H4 (cell line): Measurements from ENCODE around the gene BAIAP2L2. TPM values are rescaled to one million over a fixed set of nuclear protein-coding genes. Genes with fewer than 3 reads are reported as not detected.
"Not testable (repeated sequence)": the region's sequence is repeated elsewhere in the genome, so short reads cannot be mapped to it uniquely, and the experiment has no call there.

Source experiments
- DNase-seq: peaks from one replicate; pipeline ENCODE4 v3.0.0-alpha.2; 2015; ENCODE audit warnings: low spot score
- total RNA-seq: library from RNA; depleted of rRNA; stranded (reverse); fragments of >200 nt; shearing (Covaris generic); gene quantifications from 2 replicates; pipeline ENCODE4 v1.2.3, GENCODE V29; 2014; rRNA removed

The BAIAP2L2 gene
- total RNA-seq, 1 experiment from 2014 or later: not detected

DNA sequence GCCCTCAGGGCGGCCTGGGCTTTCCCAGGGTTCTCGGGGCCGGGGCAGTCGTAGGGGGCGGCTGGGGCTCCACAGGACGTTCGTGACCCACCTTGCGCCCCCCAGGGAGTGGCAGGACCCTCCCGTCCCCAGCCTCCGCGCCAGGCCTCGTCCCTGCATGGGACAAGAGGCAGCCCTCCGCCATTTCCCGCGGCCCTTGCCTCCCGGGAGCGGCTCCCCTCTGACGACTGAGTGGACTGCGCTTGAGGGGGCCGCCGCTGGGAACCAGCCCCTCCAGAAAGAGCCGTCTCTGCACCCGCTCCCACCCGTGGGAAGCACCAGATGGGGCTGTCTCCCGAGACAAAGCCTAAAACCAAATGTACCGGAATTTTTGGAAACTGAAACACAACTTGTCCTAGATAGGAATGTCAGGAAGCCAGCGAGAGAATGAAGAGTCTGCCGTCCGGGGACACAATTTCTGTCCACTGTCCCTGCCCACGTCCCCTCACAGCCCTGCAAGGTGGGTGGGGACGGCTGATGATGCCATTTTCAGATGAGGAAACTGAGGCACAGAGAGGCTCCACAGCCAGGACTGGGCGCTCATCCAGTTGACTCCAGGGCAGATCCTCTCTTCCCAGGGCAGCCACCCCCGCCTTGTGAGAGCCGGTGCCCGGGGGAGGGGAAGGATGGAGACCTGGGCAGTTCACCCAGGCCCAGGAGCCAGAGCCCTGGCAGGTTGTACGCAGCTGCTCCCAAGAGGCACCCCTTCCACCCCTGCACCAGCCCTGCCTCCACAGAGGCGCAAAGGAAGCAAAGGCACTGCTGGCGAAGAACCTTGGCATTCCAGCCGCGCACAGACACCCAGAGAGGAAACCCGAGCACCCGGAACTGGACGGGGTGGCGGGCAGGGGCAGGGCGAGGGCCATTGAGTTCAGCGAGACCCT, 71.3 kb downstream of the BAIAP2L2 start:
- no peak for DNase-seq

DNA sequence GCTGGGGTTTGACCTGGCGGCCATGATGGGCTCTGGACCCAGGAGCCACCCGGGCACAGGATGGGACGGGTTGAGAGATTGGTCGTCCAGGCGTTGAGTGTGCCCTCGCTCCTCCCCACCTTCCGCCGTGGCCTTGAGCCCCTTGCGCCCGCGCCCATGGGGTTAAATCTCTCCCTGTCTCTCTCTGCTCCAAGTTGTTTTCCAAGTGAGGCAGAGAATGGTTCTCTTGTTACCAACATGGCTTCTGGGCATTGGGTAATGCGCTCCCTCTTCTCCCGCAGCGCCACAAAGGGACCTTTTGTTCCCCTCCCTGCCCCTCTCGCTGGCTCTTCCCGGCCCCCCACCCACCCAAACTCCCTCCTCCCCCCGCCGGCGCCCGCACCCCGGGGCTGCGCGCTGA, 72.1 kb downstream of the BAIAP2L2 start:
- no peak for DNase-seq

DNA sequence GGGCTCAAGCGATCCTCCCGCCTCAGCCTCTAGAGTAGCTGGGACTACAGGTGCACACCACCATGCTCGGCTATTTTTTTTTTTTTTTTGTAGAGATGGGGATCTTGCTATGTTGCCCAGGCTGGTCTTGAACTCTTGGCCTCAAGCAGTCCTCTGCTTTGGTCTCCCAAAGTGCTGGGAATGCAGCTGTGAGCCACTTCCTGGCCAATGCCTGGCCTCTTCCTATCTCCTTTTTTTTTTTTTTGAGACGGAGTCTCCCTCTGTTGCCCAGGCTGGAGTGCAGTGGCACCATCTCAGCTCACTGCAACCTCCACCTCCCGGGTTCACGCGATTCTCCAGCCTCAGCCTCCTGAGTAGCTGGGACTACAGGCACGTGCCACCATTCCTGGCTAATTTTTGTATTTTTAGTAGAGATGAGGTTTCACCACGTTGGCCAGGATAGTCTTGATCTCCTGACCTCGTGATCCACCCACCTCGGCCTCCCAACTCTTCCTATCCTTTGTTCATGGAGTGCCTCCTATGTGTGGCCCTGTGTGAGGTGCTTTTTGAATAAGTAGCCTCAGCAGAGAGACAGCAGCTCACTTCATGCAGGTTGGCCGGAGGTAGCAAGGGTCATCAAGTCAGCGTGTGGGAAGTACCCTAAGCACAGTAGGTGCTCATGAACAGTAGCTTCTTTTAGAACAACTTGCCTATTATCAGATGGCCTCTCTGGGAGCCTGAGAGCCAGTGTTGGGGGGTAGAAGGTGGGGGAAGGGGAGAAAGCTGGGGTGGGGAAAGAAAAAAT, 72.9 kb downstream of the BAIAP2L2 start:
- DNase-seq: not testable (repeated sequence)

DNA sequence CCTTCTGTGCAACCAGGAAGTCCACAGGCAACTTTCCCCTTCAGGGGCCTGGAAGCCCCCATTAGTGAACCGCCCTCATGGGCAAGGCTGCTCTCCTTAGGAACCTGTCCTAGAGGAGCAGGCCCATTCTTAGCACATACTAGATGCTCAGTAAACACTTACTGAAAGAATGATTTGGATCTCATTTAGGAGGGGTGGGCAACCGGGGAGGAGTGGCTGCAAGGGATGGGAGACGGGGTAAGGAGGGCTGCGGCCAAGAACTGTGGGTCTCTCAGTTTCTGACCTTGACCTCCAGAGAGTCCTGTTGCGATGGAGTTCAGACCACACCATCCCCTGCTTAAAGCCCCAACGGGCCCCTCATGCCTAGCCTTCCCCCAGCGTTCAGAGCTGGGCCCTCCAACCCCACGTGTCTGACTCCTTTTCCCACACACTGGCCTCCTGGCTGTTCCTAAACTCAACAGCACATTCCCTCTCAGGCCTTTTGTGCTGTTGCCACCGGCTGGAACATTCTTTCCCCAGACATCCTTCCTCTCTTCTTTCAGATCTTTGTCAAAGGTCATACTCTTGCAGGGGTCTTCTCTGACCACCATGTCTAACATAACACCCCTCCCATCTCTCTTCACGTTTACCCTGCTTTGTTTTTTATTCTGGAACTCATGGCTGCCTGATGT, 74.0 kb downstream of the BAIAP2L2 start:
- no peak for DNase-seq

DNA sequence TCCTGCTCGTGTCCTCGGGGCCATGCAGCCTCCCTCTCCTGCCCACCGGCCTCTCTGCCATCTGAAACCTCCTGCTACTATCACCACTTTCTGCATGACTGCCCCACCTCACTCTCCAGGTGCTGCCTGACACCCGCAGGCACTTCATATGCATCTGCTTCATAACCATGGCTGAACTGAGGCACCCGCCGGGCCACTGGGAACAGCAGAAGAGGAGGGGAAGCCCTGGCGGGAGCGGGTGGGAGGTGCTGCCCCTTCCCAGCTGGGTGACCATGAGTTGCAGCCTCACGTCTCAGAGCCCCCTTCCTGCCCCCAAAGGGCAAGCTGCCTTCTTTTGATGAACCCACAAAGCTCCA, 75.0 kb downstream of the BAIAP2L2 start:
- DNase-seq: no peak

Other genes with a start within 250 kb of the BAIAP2L2 start
- gene MICALL1, start 204.4 kb downstream of the BAIAP2L2 start, total RNA-seq: 11.6 and 17.2 TPM in 2 replicates
- gene C22orf23, start 157.1 kb downstream of the BAIAP2L2 start, total RNA-seq: 0.41 and 1.1 TPM in 2 replicates
- gene POLR2F, start 157.0 kb downstream of the BAIAP2L2 start, total RNA-seq: 145 and 155 TPM in 2 replicates
- not detected in 2 replicates for gene SOX10, start 126.1 kb downstream of the BAIAP2L2 start, total RNA-seq
- 15.8 and 21.7 TPM in 2 replicates for gene PICK1, start 53.3 kb downstream of the BAIAP2L2 start, total RNA-seq
- gene SLC16A8, start 26.5 kb downstream of the BAIAP2L2 start, total RNA-seq: not detected in 2 replicates
- 2.5 and 12.2 TPM in 2 replicates for gene PLA2G6, start 71.1 kb upstream of the BAIAP2L2 start, total RNA-seq
- gene MAFF, start 91.3 kb upstream of the BAIAP2L2 start, total RNA-seq: 3.9 and 7.4 TPM in 2 replicates
- gene TMEM184B, start 162.3 kb upstream of the BAIAP2L2 start, total RNA-seq: 46.6 and 62.1 TPM in 2 replicates
- gene CSNK1E, start 206.7 kb upstream of the BAIAP2L2 start, total RNA-seq: 87.4 and 95.4 TPM in 2 replicates